ENCODE results near the gene ITPKB.

The ITPKB gene

DNA sequence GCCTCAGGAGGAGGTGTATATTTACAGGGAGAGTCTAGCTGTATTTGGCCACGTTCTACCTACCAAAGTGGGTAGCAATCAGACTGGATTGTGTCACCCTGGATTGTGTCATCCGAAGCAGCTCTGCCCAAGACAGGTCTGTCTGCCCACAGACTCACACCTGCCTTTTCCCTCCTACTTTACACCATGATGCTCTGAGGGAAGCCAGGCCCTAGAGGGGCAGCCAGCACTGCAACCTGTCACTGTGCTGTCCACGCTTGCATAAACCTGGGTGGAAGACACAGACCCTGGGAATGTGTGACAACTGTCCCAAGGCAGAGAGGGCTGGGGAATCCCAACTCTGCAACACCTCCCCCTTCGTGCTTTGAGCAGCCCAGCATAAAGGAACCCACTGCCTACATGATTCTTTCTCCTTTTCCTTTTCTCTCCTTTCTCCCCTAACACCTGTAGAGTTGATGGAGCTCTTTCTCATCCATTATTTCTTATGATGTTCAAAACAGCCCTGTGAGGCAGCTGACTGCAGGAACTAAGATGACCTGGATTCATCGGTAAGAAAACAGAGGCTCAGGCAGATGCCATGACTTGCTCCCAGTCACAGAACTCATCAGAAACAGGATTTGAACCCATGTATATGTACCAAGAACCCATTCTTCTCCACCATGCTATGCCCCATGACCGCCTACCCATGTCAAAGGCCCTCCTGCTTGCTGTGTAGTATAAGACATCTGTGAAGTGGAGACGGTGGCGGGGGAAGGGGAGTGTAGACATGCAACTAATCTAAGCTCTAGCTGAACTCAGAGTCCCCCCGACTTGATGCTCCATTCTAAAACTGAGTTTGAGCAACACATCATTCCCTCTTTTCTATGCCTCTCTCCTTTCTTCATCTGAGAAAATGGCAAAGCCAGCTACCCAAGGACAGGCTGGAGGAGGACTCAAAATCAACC is 55.9 kb downstream of the ITPKB start:
- no peak for DNase-seq

DNA sequence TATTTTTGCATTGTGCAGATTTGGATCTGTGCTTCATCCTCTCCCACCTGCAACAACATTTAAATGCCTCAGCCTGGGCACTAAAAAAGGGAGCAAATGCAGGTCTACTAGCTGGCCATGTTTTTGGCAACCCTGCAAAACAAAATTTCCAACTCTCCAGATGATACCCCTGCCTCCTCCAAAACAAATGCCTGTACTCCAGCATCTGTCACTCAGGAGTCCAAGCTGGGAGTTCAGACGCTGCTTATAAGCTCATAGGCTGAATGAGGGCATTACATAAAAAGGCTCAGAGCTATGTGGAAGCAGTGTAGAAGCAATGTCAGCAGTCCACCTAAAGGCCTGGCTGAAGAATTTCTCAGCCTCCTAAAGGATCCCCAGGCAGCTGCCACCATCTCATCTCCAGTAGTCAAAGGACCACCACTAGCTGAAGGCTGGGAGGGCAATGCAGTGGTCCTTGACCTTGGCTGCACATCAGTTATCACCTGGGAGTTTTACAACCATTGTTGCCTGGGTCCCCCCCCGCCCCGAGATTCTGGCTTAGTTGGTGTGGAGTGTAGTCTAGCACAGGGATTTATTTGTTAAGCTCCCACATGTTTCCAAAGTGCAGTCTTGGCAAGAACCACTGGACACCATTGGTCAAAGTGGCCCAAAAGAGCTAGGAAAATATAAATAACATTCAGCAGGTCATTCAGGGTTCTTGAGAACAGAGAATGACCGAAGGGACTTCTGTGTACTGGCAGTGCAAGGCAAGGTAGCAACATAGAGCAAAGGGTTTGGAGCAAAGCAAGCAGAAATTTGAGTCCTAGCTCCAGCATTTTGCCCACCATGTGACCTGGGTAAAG is 57.2 kb downstream of the ITPKB start:
- DNase-seq, result no peak

DNA sequence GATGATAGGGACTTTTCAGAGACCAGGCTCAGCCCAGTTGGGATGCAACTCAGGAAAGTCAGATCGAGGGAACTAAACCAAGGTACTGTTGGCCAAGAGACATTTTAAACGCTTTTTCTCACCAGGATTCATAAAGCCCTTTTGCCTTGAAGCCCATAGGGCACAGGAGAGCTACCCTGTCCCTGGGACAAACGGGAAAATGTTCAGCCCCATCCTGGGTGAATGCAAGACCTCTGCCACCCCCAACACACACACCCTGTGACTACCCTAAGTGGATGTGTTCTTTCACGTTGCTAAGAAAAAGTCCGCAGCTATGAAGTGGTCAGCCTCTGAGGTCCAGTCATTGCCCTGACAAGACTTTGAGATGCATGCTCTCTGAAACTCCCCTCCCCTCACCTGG is 58.4 kb downstream of the ITPKB start:
- no peak for DNase-seq

DNA sequence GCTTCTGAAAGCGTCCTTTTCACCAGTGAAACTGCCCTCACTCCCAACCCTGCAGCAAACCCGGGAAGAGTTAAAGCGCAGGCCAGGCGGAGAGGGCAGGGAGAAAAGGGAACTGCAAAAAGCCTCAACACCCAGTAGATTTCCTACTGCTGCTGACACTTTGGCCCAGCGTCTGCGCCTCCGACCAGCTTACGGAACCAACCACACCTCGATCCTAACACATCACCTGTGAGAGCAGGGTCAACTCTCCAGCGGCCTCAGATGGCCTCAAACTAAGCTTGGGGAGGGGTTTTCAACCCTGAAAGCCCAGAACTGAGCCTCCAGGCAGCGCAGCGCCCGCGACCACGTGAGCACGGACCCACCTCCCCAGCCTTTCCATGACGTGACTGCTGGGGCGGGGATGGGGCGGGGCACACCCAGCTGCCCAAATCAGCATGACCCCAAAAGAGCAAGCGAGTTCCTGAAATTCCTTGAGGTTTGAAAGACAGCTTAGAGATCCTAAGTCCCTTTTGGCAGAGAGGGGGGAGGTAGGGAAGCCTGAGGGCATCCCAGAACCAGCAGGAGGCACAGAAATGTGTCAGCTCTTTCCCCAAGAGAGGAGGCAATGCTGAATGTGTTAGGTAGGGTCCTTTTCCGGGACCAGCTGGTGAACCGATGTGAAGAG is 59.1 kb downstream of the ITPKB start:
- peak in 3 of 4 experiments; percentile 49 to 68 (median 57) for DNase-seq

DNA sequence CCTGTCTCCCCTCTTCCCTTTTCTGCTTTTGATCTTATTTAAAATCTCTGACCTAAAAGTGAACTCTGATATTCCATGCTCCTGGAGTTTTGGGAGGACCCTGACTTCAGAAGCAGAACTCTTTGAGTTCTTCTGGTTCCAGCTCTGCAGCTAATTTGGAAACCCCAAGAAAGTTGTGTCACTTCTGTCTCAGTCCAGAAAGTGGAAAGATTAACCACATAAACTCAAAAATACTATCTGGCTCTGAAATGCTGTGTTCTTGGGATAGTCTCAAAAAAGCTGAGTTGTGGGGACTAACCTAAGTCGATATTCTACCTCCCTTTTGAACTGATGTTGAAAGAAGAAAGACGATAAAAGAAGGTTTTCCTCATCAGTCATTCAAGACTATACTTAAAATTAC is 59.8 kb downstream of the ITPKB start:
- no peak for DNase-seq

DNA sequence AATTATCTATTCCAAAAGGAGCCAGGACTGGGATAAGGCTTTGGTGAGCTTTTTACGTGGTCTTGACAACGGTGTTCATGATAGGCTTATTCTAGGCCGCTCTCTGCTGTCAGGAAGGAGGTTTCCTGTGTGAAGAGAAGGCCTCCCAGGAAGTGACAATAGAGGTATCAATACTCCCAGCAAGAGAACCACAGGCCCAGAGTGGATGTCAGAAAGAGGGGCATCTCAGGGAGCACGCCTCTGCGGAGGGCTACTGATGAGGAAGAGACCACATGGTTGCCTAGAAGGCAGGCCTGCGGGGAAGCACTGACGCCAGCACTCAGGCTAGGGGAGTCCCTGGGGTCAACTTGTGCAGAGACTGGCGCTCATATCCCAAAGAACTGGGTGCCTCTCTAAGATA is 60.4 kb downstream of the ITPKB start:
- DNase-seq, result no peak

DNA sequence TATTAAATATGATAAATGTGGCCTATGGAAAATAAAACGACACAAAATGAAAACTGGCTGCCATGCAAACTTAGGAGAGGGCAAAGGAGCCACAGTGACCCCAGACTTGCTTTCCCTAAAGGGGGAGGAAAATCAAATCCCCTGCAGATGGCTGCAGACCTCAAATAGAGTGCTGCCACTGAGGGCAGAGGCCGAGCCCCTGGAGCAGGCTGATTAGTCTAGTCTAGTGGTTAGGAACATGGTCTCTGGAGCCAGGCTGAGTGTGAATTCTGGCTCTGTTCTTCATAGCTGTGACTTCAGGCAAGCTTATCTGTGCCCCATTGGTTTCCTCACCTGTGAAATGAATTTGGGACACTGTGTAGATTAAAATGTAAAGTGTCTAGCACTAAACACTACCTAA is 60.8 kb downstream of the ITPKB start:
- DNase-seq, result no peak

DNA sequence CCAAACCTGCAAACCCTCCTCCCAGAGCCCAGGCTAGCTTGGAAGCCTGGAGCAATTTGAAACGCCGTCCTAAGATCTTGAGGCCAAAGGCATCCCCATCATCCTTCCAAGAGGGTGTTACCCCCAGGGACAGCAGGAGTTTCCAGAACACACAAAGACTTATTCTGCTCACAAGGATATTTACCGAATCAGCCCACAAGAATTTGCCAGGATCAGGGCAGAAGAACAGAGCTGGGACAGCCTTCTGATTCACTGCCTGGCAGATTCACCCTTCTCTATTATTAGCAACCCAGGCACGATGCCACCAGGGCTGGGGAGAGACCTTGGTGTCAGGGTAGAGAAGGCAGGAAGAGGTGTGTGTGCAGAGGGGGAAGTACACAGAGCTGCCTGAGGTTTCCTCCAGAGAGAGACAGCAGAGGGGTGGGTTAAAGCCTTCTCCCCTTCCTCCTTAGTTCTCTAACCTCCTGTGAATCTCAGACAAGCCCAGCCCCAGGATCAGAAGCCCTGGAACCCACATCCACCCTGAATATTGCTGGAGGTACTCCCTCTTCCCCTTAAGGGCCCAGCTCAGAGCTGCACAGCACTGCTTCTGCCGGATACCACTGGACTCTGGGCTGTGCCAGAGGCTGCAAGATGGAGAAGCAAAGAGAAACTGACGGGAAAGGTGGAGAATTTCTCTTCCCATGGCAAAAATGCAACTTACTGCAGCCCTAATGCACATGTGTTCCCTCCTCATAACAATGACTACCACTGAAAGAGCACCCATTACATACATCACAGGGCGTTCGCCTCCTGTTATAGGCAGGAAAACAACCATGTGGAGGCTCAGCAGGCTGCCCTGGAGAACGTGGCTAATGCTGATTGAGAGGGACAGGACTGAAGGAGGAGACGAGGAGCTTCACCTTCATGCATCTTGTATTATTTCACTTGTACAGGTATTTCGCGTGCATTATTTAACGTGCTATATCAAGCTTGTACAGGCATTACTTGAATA is 61.8 kb downstream of the ITPKB start:
- peak in 2 of 4 experiments; percentile 52 to 54 for DNase-seq

DNA sequence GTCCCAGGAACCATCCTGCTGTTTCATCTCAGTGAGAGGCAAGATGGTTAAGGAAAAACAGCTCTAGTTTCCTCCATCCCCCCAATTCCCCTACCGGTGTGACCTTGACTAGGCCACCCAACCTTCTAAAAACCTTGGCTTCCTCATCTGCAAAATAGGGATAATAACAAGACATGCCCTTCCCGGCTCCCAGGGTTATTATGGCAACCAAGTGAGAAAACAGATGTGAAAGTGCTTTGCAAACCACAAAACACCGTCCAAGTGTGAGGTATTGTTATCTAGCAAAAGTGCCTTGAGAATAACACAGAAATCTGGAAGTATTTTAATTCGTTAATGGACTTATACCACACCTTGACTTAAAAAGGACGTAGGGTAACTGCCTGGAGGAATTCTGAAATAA is 62.7 kb downstream of the ITPKB start:
- DNase-seq, result no peak

DNA sequence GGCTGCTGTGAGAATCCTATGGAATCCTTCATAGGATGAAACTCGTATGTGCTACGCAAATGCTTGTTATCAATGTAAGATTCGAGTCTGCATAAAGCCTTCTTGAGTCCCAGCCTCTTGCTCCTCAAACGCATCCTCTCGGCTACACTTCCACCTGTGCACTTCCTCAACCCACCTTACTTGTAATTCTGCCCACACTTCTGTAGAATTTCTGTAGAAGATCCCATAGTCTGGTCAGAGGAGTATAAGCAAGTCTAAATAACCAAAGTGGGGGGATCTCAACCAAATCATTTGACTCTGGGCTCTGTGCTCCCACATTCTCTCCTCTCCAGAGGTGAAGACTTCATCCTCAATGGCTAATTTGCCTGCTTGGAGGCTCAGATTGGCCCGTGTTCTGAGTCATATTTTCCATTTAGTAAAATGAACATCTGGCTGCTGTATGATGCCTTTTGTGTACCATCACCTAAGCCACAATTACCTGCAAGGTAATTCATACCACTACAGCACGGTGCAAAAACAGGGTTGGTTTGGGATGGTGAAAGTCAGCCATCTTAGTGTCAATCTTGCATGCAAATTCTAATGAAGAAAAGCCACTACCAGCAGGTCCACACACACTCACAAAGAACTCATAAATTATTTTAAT is 63.2 kb downstream of the ITPKB start:
- no peak for DNase-seq

DNA sequence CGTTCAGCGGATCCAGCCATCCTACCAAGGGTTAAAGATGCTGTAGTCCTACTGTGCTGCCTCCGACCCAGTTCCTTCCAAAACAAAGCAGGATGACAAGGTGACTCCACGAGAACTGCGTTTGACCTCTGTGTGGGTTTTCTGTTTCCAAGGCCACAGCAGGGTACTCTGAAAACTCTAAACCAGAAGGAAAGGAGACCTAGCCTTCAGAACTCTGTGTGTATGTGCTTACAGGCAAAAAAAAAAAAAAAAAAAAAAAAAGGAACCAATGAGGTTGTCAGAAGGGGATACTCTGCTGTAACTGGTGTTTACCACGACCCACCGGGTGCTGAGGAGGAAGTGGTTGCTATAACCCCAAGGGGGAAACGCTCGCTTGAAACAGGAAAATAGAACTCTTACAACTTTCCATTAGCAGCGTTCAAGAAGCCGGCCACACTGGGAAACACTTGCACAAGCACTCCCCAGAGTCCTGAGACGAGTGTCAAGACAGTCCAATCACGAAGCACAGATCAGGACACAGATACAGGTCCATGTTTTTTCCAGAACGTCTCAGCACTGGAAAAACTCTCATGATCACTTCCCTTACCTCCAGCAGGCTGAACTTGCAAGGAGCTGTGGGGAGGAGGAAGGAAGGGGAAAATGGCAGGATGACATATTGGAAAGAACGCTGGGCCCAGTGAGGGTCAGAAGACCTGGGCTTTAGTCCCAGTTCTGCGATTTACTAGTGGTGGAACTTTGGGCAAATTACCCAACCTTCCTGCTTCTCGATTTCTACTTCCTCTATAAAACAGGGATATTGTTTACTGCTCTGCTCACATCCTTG is 64.0 kb downstream of the ITPKB start:
- peak in 2 of 4 experiments; percentile 50 to 59 for DNase-seq

DNA sequence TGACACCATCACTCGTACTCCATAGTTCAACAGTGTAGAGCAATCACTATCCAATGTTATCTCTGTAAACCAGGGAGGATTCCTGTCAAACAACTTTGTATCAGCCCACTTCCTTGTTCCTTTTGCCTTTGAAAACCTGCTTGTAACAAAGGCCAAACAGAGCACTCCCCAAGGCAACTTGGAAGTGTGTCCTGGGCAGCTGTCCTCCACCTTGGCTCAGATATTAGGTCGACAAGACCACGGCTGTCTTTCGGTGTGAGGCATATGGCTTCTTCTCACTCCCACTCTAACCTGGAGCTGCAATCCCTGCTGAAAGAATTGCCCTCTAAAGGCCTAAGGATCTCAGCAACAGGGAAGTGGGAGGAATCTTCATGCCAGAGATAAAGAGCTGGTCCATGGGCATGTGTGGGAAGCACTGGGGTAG is 66.7 kb downstream of the ITPKB start:
- DNase-seq, result no peak

DNA sequence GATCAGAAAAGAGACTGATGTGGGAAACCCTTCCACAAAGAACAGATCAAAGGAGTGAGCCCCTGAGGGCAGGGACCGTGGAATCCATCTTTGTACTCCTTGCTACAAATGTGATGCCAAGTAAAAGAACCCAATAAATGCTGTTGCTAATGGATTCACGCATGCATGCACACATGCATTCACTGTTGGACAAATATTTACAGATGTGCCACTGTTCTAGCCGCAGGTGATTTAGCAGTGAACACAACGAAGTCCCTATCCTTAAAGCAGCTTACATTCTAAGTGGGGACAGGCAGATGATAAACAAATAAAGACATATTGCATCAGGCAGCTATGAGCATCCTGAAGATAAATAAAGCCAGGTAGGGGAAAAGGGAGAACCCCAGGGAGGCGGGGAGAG is 67.8 kb downstream of the ITPKB start:
- DNase-seq, result no peak

DNA sequence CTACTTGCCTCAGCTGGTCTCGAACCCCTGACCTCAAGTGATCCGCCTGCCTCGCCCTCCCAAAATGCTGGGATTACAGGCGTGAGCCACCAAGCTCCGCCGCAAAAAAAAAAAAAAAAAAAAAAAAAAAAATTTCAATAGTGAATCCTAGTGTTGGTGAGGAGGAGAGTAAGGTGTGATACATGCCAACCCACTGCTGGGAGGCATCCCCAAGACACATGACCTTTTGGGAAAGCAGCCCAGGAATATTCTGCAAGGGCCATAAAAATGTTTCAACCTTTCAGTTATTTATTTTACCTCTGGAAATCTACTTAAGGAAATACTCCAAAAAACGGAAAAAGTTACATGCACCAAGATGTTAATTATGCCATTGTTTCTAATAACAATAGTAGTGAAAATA is 69.0 kb downstream of the ITPKB start:
- no peak for DNase-seq

DNA sequence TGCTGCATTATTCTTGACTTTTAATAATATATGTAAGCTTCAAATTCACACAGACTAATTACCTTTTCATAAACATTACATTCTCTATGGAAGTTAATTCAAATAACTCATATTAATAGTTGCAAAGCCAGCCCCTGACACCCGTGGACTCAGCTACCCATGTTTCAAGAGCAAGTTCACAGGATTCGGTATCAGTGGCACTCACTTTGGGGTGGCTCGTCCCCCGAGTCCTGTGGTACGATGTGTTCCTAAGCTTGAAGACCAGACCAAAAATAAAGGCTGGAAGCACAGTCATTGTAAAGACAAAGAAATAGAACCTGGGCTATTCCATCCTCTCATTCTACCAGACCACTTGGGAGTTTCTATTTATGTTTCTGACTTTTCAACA is 70.9 kb downstream of the ITPKB start:
- no peak for DNase-seq

DNA sequence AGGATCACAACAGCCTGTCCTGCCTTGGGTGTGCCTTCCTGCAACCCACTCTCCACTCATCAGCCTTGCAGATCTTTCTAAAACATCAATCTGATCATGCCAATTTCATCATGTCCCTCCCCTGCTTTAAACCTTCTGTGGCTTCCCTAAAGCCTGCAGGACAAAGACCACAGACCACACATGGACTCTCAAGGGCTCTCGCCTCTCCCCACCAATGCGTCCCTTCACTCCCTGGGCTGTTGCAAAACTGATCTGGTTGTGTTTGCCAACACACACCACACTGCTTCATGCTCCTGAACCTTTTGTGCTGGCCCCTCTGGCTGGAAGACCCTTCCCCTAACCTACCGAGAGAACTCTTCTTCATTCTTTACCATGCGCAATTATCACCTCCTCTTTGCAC is 72.4 kb downstream of the ITPKB start:
- no peak for DNase-seq

DNA sequence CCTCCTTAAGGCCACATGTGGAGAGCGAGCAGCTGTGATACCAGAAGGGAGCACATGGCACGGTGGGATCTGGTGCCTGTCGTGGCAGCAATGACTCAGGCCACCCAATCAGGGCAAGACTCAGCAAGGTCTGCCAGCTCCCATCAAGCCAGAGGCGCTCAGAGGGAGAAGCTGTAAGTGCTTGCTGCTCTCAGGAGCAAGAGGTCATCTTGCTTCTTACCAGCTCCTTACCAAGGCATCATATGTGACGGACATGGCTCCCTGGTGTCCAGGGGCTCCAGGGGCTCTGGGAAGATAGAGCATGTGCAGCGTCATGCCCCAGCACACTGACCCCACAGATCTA is 72.9 kb downstream of the ITPKB start:
- no peak for DNase-seq

DNA sequence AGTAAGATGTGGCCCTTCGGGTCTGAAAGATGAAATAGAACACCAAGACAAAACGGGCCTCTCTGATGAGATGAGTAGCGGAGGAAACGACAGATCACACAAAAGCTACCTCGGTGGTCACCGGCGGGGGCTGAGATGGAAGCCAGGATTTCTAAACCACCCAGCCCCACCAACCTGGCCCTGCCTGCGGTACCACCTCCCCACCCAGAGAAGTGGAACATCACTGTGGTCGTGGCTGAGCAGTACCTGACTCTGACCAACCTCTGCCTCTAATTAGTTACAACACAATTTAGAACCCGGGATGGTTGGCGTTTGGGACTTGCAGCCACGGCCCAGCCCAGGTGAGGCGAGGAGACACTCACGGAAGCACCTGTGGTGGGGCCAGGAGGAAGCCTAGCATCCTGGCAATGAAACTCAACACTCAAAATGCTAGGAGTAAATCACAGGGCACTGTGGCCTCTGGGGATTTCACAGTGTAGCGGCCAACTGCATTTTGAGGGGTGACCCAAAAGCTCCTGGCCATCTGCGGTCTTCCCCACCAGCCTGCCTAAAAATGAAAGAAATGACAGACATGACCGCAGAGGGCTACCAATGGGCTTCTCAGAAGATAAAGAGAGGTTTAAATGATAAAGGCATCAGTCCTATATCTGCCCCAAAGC is 73.4 kb downstream of the ITPKB start:
- DNase-seq, result no peak

DNA sequence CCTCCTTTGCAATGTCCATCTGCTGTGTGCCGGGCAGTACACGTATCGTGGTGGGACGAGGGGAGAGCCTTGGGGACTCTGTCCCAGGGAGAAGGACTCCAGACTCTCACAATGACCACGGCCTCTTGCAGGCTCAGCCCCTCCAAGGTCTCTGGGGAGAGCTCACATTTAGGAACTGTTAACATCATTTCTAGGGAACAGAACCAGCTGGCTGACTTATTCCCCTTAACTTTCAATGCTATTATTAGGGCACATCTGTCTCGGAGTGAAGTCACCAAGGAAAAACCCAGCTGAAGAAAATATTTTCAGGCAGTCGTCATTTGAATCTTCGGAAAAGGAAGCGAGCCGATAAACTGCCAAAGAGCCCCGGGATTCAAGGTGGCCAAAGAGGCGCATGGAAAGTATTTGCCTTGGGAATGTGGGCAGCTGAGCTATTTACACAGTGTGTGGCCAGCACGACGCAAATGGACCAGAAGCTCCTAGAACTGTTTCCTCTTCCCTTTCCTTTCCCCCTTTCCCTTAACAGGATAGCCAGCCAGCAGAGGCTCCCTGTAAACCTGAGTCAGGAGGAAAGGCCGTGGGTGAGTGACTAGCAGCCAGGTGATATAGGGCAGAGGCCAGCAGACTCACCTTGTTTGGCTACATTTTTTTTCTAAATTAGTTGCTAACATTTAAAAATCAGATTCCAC is 74.5 kb downstream of the ITPKB start:
- no peak for DNase-seq

DNA sequence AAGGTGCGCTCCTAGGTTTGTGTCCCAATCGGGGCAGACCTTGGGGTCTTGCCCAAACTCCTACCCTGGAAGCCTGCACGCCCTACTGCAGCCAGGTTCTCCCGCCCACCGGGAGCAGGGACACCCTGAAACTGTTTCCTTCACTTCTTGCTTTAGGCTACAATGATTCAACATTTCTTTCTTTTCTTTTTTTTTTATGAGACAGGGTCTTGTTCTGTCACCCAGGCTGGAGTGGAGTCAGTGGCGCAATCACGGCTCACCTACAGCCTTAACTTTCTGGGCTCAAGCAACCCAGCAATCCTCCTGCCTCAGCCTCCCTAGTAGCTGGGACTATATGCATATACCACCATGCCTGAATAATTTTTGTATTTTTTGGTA is 75.8 kb downstream of the ITPKB start:
- no peak for DNase-seq
